Activated CD4-positive, alpha-beta T cell treated with anti-CD3 and anti-CD28 coated beads for 1 hour (primary cell): Measurements from ENCODE around the gene TRIM71.
"Not testable (repeated sequence)": the region's sequence is repeated elsewhere in the genome, so short reads cannot be mapped to it uniquely, and the experiment has no call there.

Experiments used
- DNase-seq: peaks from one replicate; pipeline ENCODE4 v3.0.0-alpha.2; 2020

The TRIM71 gene

GRCh38 chr3:32817558-32818228 lies at the start of gene TRIM71:
TRIM71 (plus strand) TSS chr3:32817997; CDS start chr3:32818081, 84 bp downstream.
- DNase-seq = no peak

GRCh38 chr3:32778389-32778788 lies 39.4 kb upstream of the TRIM71 start:
- DNase-seq = no peak

- DNase-seq = no peak
Measured at GRCh38 chr3:32780071-32780734, 37.6 kb upstream of the TRIM71 start.

GRCh38 chr3:32780735-32781210 lies 37.0 kb upstream of the TRIM71 start:
- DNase-seq = no peak

GRCh38 chr3:32781211-32781968 lies 36.4 kb upstream of the TRIM71 start:
- DNase-seq = peak; percentile 39

- not testable (repeated sequence) for DNase-seq
Measured at GRCh38 chr3:32781969-32782270, 35.9 kb upstream of the TRIM71 start.

- no peak for DNase-seq
Measured at GRCh38 chr3:32782407-32782806, 35.4 kb upstream of the TRIM71 start.

- DNase-seq = no peak
Measured at GRCh38 chr3:32791833-32792232, 26.0 kb upstream of the TRIM71 start.

GRCh38 chr3:32794487-32795308 lies 23.1 kb upstream of the TRIM71 start:
- no peak for DNase-seq

- not testable (repeated sequence) for DNase-seq
Measured at GRCh38 chr3:32796384-32796950, 21.3 kb upstream of the TRIM71 start.

GRCh38 chr3:32797776-32798175 lies 20.0 kb upstream of the TRIM71 start:
- no peak for DNase-seq

GRCh38 chr3:32801440-32801839 lies 16.4 kb upstream of the TRIM71 start:
- DNase-seq = not testable (repeated sequence)

GRCh38 chr3:32813180-32813579 lies 4.6 kb upstream of the TRIM71 start:
- DNase-seq = no peak

- no peak for DNase-seq
Measured at GRCh38 chr3:32814361-32814760, 3.4 kb upstream of the TRIM71 start.

GRCh38 chr3:32815841-32816438 lies 1.9 kb upstream of the TRIM71 start:
- DNase-seq = no peak

- no peak for DNase-seq
Measured at GRCh38 chr3:32816439-32817256, 1.1 kb upstream of the TRIM71 start.

- no peak for DNase-seq
Measured at GRCh38 chr3:32817257-32817557, 590 bp upstream of the TRIM71 start.

- DNase-seq = no peak
Measured at GRCh38 chr3:32818229-32818969, 602 bp downstream of the TRIM71 start.

GRCh38 chr3:32818970-32819511 lies 1.2 kb downstream of the TRIM71 start:
- no peak for DNase-seq

- DNase-seq = no peak
Measured at GRCh38 chr3:32819551-32820348, 2.0 kb downstream of the TRIM71 start.
